Measurements from ENCODE around the gene THRB.
"Not testable (repeated sequence)": the region's sequence is repeated elsewhere in the genome, so short reads cannot be mapped to it uniquely, and the experiment has no call there.

THRB gene

DNA sequence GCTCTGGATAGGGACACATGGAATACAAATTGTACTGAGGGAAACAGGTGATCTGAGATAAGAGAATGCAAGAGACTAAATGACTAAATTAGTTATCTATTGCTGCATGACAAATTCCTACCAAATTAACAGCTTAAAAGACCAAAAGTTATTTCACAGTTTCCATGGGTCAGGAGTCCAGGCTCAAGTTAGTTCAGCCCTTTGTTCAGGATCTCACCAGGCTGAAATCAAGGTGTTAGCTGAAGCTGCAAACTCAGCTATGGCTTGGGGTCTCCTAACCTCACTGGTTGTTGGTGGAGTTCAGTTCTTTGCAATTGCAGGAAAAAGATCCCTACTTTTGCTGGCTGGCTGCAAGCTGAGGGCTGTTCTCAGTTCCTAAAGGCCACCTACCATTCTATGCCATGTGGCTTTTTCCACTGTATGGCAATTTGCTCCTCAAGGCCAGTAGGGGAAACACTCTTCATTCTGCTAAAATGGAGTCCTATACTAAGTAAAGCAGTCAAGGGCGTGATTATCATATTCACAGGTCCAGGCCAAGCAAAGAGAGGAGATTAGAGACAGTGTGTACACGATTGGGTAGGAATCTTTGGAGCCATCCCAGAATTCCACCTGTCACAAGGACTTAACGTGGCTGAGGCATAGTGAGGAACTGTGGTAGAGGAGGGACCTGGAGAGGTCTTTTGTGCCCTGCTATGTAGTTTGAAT is 53.7 kb downstream of the THRB start:
- DNase-seq, result no peak

DNA sequence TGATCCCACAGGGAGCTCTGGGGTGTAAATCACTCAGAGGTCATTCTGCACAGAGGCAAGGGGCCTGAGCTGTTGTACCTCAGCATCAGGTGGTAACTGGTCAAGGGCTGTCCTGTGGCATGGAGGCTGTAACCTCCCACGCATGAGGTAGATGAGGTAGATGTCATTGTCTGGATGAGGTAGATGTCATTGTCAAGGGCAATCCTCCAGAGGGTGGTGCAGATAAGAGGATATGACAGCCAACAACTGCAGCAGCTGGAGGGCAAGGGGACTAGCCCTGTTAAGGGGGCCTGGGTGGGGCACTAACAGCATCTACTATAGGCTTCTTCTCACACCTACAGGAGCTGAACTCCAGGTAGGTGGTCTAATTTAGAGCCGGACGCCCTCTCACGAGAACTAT is 55.6 kb downstream of the THRB start:
- no peak for DNase-seq

DNA sequence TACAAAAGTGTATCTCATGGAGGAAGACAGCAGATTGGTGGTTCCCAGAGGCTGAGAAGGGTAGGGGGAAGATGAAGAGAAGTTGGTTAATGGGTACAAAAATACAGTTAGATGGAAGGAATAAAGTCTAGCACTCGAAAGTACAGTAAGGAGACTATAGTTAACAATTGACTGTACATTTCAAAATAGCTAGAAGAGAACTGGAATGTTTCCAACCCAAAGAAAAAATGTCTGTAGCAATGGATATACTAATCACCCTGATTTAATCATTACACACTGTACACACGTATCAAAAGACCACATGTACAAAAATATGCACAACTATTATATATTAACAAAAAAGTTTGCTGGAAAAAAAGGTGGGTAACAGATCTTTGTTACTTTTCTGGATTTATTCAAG is 57.3 kb downstream of the THRB start:
- DNase-seq, result no peak

DNA sequence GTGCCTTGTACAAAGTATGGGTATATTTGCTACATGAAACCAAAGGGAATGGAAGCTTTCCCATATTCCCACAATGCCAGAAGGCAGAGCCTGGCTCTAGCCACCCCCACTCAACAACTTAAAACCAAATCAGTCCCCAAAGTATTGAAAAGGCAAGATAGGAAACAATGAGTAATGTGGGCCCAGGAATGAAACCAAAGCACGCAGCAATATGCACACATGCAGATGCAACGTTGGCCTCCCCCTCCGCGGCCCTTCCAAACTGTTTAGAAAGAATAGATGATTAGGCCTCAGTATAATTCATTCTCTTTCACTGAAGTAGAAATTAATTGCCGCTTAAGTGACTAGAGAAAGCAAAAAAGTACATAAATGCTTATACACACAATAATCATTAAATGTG is 59.1 kb downstream of the THRB start:
- no peak for DNase-seq

DNA sequence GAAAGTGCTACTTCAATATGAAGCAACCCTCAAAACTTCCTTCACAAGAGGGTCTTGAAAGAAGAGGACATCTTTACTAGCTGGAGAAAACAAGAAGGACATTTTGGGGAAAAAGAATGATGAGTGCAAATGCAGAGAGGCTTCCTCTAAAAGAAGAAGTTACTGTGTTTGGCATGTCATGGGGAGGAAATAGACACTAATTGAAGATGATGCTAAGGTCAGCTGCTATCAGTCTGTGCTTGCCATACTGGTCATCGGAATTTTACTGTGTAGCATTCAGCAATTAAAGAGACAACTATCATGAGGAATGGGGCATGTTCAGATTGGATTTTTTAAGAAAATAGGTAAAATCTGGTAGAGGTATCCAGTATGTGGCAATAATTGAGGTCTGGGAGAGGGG is 60.0 kb downstream of the THRB start:
- DNase-seq, result no peak

DNA sequence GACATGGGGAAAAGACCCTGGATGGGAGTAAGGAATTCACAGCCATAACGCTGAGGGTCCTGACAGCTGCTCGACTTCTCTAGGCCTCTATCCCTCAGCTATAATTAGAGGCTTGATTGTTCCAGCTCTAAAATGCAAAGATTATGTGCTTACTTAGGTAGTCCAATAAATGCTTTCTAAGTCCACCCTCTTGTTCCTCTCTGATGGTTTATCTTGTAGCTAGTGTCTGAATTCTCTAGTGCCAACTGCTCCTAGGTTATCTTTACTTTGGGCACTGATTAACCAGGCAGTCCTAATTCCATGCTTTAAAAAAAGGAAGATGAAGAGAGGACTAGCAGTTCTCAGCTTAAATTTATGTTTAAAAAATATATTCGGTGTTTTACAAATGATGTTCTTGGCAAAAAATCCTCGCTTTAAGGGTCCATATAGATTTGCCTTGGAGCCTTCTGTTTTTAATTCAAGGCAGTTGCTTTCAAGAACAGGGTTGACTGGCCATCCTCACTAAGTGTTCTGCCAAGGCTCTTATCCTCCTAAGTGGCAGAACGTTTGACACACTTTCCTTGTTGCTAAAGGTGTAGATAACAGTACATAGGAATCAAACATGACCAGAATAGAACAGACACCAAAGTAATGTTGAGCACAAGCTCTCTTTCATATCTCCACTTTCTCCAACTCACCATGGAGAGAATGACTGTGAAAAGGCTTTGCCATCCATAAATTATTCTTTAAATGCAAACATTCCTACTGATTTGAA is 60.6 kb downstream of the THRB start:
- DNase-seq, result no peak

DNA sequence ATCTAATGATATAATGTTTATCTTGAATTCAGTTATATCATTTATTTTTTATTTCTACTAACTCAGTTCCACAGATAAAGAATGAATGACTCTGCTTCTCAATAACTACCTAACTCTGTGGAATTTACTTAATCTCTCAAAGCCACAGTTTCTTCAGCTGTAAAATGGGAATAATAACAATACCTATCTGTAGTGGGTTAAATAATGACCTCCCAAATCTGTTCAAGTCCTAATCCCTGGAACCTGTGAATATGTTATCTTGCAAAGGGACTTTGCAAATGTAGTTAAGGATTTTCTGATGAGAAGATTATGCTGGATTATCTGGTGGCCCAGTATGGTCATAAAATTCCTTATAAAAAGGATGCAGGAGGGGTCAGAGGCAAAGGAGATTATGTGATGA is 61.7 kb downstream of the THRB start:
- DNase-seq, result no peak

DNA sequence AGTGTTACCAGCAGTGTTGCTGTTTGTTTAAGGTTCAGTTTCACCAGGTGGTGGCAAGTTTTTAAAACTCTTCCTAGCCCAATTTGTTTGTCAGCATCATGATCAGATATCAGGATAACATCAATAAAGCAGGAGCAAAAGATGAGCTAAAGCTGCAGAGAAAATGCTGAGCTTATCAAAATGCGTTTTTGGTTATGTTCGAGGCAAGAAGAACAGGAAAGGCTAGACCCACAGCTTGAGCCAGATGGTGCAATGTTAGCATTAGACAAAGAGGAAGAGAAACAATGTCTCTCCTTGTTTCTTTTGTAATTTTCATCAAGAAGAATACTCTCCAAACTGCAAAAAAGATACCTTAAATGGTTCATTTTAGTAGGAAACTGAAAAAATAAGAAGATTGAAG is 66.2 kb downstream of the THRB start:
- DNase-seq, result no peak

DNA sequence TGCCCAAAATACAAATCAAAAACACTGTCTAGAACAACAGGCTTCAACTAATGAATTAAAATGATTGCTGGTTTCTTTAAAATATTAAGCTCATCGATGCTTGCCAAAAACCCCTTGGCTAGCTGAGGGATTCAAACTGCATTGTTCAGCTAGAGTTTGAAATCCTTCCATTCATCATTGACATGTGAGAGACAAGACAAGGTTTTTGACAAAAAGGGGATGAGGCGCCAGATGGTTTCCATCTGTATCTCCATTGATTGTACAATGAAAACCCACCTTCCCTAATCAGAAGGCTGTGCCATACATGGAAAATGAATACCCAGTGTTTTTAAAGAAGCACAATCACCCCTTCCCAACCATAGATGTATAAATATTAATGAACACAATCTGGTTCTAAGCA is 67.8 kb downstream of the THRB start:
- DNase-seq, result no peak

DNA sequence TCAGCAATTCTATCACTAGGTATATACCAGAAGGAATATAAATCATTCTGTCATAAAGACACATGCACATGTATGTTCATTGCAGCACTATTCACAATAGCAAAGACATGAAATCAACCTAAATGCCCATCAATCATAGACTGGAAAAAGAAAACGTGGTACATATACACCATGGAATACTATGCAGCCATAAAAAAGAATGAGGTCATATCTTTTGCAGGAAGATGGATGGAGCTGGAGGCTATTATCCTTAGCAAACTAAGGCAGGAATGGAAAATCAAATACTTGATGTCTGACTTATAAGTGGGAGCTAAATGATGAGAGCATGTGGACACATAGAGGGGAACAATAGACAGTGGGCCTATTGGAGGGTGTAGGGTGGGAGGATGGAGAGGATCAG is 73.8 kb downstream of the THRB start:
- DNase-seq, result not testable (repeated sequence)

DNA sequence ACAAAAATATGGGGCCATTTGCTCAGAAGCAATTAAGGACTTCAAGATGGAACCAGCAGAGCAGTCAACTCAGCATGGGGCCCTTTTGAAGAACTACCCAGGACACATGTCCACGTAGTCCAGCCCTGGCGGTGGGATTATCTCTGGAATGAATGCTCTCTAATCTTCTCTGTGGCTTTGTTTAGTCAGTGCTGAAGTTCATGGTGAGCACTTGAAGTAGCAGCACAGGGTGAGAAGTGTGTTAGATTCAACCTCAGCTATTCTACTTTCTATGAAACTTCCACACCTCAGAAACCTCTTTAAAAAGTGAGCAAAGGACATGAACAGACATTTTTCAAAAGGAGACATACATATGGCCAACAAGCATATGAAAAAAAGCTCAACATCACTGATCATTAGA is 74.4 kb downstream of the THRB start:
- no peak for DNase-seq

DNA sequence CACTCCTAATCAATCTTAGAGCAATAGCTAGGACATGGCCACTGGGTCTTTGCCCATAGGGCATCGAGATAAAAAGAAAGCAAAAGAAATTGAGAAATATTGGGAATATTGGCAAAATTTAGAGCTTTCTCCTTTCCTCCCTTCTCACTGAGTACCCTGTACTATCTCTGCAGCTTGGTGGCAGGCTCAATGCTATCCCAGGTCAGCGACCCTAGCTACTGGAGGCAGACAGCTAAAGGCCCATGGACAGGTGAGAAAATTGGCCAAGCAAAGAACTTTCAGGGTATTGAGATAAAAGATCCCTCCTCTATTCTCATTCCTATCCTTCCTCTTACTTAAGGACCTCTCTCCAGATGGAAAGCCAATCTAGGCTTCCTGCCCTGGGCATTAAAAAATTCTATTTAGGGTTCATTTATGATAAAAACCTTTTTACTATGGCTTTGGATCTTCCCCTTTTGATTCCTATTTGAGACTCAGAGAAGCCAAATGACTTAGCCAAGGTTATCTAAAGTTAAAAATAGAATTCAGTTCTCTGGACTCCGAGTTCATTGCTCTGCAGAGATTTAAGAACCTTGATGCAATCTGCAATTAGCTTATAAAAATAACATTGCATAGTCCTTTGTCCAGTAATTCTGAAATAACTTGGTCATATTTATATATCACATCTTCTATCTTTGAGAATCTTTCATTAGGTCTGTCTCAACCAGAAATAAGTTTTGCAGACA is 75.4 kb downstream of the THRB start:
- no peak for DNase-seq

DNA sequence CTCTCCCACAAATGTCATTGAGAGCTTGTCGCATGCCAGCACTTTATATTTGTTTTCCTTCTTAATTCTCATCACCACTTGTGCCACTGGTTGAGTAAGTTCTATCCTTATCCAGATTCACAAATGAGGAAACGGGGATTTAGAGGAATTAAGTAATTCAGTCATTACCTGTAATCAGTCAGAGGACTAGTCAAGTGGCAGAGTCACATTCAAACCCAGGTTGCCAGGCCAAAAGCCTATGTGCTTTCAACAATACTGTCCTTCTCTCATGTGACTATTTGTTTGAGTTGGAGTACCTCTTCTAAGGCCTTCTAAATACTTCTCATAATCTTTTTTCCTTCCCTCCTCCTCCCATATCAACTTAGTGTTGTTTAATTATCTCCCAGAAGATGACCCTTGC is 76.9 kb downstream of the THRB start:
- DNase-seq, result no peak

DNA sequence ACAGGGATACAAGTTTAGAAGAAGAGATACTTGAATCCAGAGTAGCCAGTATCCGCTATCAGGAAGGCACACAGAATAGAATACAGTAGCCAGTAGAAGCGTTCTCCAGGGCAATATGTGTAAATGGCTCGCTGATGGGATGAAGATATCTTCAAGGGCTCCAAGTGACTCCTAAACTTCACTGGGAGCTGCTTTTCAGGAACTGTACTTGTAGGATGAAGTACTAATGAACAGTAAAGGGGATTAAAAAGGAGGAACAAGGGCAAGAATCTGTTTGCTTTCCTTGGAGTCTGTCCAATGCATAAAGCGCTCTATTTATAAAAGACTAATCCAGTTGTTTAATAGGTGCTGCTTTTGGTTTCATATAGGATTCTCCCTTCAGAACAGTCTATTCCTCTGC is 78.4 kb downstream of the THRB start:
- DNase-seq, result no peak

DNA sequence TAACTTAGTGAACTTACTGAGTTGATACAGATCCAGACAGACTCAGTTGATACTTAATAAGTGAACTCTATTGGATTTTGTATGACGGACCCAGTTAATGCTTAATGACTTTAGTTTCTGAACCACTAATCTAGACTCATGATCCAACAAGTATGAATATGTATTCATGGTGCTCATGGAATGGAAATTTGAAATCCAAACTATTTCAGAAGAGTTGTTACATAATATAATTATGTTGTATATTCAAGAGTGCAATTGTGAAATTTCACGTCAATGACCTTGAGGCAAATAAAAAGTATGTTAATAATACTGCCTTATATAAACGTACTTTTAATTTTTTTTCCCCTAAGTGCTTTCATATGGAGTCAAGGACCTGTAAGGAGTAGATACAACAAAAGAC is 78.8 kb downstream of the THRB start:
- no peak for DNase-seq

DNA sequence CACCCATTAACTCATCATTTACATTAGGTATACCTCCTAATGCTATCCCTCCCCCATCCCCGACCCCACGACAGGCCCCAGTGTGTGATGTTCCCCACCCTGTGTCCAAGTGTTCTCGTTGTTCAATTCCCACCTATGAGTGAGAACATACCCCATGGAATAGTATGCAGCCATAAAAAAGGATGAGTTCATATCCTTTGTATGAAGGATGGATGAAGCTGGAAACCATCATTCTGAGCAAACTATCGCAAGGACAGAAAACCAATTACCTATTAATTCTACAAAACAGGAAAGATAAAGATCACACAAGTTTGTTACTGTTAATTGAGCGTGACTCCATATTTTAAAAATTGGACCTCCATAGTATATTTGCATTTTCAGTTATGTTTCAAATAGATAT is 81.0 kb downstream of the THRB start:
- DNase-seq, result not testable (repeated sequence)

DNA sequence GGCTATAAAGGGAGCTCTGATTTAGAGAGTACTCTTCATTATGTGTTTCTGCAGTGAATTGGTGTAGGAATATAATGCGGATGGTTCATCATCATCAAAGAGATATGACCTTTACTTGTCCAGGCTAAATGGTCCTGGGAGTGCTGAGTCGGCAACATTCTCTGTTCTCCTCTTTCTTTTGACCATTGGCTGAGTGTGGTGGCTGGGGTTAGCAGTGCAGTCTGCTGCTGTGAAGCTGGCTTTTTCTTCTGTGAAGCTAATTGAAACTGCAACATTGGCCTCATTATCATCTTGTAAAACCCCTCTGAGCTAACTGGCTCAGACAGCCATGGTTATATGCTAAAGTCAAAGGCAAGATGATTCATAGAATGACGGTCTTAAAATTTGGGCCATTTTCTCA is 83.8 kb downstream of the THRB start:
- no peak for DNase-seq

DNA sequence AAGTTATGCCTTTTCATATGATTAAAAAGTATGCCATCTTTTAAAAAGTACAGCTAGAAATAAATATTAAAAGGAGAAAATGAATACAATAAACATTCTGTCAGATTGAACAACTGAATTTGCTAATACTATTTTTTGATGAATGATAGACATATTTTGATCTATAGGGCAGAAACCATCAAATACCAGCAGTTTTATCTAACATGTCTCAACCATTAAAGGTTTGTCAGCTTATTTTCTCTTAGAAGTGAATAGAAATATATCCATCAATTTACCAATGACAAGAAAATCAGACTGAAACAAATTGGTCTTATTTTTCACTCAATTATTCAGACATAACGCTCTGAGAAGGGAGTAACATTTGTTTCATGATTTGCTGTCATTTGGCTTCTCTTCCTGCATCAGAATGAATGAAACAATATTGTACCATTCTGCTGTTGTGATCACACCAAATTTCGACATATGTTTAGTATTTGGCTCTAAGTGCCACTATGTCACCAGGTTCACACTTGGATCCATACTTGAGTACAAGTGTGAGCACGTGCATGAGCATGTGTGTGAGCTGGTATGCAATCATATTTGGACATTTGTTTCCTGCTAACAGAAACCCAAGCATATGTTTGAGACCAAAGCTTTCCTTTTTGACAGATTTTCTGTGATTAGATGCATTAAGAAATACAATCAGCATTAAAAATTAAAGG is 86.5 kb downstream of the THRB start:
- DNase-seq, result no peak

DNA sequence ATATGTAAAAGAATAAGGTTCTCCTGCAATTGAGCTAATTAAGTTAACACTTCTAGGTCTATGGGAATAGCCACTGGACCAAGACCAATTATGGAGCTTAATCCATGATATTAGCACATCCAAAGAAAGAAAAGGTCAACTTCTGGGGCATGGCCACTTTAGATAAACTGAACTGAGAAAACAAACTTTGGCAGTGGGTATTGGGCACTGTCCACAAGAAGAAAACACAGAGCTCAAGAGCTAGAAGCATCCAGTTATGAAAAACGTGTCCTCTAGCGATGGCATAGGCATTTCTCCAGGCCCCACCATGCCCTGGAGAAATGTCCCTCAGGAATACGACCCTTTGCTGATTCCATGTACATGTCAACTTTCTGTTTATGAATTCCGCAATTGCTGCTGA is 87.8 kb downstream of the THRB start:
- DNase-seq, result no peak

DNA sequence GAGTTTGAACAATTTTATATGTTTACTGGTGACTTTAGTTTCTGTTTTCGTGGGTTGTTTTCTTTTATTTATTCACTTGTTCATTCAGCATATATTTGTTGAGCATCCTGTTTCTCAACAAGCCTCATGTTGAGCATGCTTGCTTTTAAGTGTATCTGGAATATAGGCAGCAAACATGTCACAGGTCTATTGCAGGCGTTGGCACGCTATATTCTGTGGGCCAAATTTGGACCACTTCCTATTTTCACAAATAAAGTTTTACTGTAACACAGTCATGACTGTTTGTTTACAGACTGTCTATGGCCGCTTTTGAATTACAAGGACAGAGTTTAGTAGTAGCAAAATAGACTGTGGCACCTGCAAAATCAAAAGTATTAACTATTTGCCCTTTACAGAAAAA is 89.6 kb downstream of the THRB start:
- no peak for DNase-seq

DNA sequence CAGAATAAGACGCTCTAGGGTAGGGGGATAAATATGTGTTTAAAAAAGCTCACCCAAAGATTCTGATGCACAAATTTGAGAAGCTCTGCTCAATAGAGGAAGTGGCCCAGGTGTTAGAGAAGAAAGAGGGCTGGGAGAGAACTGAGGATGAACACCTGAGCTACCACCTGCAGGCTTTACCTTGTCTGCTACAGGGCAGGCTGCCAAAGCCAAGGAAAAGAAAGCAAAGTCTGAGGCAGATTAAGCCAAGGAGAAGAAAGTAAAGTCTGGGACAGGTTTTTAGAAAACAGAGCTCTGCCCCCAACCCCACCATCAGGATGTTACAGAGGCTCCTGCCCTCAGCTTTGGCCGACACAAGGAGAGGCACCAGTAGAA is 92.9 kb downstream of the THRB start:
- DNase-seq, result no peak

DNA sequence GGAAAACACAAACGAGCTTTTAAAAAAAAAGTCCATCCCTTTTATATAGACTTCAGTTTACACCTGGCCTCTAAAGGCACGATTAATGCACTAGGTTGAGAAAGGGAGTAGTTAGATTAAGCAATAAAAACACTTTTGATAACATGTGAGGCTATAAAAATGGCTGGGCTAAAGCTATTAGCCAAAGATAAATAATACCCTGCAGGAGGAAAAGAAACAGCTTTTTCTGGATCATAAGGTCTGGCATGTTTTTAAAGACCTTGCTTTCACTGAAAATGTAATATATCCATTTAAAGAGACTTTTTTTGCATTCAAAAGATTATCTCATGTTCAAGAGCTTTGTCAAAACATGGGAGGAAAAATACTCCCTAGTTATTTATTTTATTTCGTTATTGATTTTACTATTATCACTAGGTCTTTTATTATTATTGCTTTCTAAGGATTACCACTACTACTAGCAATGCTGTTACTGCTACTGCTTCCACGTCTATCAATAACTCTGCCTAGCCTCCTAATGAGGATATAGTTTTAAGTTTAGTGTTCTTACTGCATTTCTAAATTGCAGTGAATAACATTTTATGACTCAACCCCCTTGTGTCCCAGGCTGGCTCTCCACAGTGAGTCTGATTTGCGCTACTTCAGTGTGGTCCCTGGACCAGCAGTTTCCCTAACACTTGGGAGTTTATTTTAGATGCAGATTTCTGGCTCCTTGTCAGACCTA is 93.4 kb downstream of the THRB start:
- no peak for DNase-seq

DNA sequence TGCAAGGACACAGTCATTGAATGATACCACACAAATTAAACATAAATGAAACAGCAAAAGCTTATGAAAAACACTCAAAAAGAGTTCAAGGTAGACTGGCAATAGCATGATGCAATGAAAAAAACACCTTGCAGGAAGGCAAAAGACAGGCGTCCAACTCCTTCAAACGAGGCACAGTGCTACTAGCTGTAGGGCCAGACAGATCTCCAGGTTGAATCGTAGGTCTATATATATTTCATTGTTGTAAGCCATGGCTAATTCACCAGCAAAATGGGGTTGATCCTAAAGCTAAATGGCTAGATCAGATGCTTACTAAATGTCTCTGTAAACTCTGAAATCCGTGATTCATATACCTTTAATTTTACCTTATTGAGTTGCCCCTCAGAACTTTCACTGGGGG is 94.2 kb downstream of the THRB start:
- no peak for DNase-seq
